ENCODE results near the gene KDM5A.

KDM5A gene

DNA sequence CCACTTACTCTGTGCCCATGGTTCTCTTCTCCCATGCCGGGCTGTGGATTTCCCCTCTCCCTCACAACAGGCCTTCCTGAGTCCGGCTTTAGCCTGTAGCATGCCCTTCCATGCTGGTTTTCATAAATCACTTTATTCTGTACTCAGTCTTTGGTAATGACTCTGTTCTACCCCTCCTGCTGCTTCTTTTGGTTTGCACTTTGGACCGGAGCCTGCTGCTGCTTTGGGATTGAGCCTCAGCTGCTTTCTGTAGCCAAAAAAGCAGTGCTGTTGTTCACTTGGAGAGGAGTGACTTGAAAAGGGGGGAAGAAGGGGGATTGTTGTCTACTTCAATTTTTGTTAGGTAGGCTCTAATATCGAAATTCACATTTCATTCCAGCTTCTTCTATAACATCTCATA is 118.0 kb downstream of the KDM5A start:
- no peak for DNase-seq

DNA sequence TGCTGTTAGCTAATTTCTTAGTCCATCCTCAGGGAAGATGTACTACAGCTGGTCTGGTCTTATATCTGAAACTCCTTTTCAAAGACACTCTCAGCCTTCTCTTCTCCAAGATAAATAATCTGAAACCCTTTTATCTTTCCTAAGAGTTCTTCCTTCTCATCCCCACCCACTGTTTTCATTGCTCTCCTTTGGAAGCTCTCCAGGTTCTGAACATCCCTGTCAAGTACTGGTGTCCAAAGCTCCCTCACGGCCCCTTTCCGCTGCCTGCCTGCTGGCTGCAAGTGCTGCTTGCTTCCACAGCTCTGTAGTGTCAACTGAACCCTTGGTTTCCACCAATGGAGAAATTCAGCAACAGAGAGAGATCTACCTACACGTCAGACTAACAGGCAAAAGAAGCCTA is 119.9 kb downstream of the KDM5A start:
- DNase-seq, result no peak

DNA sequence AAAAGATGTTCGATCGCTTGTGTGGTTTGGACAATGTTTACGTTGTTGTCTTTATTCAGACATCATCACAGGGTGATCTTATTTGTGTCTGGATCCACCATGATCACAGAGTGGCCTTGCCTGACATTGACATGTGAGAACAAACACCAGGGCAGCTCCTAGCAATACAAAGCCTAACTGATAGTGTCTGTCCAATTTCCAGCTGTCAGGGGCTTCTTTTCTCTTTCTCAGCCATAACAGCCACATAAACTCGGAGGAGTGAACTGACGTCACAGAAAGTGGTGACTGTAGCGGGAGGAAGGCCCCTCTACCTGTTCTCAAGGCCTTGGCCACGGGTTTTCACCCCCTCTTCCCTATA is 120.7 kb downstream of the KDM5A start:
- DNase-seq, result no peak

DNA sequence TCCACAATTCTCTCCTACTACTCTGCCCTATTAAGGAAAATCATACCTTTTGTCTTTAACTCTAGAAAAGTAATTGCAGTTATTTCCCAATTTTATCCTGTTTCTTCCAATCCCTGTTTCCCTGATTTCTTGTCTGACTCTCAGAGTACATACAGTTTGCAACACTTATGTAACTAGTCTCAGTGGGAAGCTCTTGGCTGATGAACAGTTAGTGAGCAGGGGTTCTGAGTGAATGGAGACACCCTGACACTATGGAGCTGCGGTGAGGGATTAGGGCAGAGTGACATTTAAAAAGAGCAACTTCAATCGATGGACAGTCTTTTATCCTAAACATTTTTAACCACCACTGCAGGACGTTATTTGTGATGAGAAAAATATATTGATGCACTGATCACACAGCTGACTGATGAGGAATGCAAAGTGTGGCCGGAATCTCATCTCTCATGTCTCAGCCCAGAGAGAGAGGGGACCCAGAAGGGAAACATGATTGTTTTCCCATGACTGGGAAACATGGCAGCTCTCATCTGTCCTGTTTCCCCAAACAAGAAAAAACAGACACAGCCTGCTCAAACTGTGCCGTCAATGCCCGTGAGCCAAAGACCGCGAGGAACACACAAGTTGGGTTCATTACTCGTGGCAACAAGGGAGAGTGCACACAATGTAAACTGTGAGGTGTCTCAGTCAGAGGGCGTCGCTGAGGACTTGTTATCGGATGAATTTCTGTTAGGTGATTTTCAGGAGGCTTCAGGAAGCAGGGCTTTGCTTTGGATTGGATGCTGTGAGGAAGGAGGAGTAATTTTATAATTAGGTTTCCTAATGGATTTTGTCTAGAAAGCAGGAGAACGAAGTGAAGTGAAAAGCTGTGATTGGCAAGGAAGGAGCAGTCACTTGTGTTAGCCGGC is 121.3 kb downstream of the KDM5A start:
- DNase-seq, result no peak

DNA sequence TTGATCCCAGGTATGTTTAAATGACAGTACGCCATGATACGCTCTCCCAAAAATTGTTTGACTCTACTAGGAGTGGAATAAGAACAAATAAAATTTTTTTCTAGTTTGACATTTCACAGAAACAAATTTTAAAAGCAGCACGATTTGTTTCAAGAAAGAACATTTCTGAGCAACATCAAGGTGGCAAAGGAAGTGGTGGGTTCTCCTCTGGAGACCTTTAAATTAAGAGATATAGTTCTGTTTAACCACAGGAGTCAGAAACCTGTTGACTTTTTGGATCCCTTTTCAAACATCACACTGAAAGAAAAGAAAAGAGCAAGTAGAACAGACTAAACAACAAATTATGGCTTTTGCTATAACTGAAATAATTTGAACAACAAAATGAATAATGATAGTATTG is 124.0 kb downstream of the KDM5A start:
- DNase-seq, result no peak

DNA sequence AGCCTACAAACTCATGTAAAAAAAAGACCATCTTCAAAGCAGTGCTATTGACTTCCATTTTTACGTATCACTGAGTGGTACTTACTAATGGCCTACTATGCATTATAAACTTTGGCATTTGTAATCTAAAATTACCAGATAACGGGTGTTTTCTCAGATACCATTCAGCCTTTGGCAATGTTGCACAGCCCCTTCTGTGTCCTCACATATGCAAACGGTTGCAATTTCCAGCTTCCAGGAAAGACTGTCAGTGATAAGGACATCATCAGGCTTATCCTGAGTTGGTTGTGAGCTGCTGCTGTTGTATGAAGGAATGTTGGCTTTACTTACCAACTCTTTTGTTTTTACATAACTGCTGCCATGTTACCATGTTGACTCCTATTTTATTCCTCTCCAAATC is 124.9 kb downstream of the KDM5A start:
- DNase-seq, result no peak

DNA sequence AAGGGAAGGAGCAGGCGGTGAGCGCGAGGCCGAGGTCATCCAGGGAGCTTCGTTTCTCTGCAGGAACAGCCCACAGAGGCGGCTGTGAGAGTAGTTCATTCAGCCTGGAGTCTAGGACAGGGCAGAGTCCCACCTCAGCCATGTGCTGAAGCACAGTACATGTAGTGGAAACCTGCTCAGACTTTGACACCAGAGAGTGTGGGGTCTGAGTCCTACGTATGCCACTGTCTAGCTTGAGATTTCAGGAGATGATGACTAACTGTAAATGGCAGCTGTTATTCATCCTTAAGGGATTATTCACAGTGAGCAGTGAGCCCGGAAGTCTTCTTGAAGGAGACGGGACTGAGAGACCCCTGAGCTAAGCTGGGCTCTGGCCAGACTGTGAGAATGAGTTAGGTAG is 125.5 kb downstream of the KDM5A start:
- no peak for DNase-seq

DNA sequence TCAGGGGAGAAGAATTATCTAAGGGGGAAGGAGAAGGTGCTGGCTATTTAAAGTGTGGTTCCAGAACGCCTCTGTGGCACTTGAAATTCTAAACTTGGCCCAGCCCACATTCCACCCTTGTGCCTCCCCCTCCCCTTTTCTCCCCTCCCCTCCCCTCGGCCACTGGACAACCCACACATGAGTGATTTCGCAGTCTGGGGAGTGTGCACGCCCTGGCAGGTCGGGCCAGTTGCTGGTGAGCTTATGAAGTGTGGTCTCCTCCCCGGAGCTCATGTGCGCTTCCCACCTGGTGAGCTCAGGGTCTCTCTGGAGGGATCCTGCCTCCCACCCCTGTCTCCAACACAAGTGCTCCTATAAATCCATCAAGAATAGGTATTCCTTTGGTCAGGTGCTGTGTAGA is 126.3 kb downstream of the KDM5A start, which contains the start of gene SLC6A13:
Gene SLC6A13, minus strand, starts transcription at position 20 of the 400 bp plus-strand sequence. CDS start 2,784 bp downstream, outside the sequence.
- DNase-seq, result no peak

DNA sequence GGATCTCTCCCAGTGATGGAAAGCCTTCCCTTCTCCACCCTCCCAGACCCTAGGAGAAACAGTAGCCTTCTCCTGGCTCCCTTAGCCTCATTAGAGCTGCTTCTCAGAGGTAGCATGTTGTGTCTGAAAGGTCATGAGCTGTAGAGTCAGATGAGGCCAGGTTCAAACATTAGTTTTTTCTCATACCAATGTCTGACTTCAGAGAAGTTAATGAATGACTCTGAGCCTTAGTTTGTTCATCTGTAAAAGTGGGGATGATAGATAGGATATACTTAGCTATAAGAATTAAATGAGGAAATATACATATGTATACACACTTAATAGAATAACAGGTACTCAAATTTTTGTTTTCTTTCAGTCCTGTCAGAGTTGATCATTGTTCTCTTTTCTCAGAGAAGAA is 127.0 kb downstream of the KDM5A start:
- DNase-seq, result no peak

DNA sequence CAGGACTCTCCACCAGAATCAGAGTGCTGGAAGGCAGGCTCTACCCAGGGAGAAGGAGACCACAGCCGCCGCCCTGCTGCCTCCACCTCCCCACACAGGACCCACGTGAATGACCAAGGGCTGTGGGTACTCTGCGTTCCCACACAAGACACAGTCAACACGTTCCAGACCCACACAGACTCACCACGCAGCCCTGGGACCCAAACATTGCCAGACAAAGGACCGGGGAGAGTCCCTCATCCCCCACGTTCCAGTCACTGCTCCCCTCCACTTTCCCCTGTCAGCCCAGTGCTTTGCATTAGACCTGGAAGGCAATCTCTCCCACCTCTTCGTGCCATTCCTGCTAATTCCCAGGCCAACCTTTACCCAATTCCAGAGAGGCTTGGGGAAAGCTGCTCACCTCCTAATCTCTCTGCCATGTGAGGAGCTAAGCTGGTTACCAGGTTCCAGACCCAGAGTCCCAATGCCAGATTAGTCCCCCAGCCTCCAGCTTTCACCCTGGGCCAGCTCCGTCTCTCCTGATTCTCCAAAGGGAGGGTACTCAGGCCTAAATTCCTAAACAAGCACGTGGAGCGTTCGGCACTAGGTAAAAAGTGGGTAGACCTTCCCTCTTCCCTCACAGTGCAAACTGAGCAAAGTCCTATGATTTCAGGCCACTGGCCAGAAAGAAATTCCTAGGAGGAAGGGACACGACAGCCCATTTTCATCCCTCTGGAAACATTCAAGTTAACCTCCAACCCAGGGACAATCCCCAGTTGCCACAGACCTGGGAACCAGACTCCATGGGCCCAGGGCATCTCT is 131.4 kb downstream of the KDM5A start:
- no peak for DNase-seq

DNA sequence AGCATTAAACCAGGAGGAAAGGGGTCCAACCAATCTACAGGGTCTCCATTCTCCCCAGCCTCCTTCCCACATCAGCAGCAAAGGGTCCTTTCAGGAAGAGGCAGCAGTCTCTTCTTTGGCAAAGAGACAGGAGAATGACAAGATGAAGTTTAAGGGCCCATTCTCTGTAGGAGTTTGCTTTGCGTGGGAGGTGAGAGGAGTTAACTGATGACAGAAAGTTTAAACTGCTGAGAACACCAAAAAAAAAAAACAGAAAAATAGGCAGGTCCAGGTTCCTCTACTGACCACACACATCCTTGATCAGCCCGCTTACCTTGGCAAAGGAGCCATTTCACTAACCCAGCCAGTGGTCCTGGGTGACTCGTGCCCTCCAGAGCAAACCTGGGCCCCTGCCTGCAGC is 132.2 kb downstream of the KDM5A start:
- no peak for DNase-seq

DNA sequence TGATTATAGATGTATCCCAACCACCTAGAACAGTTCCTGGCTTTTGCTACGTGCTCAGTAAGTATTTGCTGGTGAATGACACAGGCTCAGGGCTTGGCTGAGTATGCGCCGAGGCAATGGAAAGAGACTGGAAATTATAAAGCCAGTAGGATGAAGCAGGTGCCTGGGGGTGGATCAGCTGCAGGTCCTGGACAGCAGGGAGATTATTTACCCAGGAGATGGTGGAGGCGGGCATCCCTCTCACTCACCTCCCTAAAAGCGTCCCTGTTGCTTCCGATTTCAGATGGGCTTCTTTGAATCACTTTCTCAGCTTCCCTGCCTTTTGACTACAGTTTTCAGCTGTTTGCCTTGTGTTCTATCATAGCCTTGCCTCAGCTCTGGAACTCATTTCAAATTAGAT is 132.9 kb downstream of the KDM5A start:
- no peak for DNase-seq

DNA sequence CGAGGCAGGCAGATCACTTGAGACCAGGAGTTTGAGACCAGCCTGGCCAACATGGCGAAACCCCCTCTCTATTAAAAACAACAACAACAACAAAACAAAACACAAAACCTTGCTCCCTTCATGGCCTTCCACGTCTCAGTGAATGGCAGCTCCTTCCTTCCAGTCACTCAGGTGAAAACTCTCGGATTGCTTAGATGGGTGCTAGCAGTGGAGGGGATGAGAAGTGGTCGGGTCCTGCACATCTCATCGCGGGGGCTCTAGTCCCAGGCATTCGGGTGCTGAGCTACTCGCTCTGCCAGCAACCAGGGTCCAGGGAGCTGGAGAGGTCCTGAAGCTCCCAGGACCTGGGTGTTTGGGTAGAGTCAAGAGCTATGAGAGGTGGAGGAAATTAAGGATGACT is 134.2 kb downstream of the KDM5A start:
- no peak for DNase-seq

DNA sequence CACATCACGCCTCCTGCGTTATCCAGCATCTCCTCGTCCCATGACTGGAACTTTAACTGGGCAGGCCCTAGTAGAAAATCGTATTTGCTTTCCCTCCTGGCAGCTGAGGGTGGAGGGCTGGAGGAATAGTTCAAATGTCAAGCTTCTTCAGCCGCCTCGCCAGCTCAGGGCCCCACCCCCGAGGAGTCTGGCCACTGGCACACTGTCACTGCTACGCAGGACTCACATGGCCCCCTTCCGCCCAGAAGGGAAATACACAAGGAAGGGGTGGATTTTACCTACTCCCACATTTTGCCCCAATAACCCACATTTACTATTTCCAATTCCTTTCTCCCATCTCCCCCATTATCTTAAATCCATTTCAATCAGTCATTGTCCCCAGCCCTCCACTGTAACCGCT is 135.1 kb downstream of the KDM5A start:
- DNase-seq, result no peak

DNA sequence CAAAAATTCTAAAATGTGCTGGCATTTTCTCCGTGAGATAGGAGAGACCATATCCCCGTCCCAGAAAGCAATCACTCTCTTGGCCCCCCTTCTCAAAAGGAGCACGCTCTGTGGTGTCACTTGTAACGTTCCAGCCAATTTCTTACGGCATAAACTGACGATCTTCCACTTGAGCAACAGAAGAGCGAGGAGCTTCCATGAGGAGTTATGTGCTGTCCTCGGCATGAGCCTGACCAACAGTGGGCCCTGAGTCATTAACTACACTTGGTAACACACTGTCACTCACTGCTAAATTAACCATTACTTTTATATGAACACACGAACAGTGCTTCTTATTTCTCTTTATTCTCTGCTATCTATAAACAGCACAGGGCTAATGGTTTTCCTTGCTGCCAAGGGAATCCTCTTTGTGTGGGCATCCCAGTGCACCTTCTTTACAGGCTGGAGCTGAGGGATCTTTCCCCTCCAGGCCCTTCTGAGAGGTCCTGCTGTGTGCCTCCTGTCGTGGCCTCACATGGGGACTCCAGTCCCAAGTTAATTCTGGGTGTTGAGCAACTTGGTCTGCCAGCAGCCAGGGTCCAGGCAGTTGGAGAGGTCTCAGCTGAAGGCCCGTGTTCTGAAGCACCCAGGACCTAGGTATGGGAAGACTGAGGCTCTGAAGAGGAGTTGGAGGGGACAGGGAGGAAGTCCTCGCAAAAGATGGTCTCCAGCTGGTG is 135.8 kb downstream of the KDM5A start:
- DNase-seq, result no peak

DNA sequence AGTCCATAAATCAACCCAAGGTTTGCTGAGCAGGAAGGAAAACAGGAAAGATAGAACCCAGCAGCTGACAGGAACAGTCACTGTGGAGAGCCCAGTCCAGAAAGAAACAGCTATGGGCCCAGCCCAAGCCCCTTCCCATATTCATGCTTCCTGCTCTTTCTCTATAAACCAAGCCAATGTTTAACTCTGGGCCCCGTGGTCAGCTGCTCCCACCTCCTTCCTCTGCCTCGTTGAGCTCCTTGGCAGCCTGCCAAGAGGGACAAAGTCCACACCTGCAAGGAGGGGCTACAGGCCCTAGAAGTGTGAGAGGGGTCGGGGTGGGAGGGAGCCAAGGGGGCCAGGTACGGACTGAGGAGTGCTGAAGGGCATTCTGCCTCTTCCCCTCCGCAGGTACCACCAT is 136.5 kb downstream of the KDM5A start:
- DNase-seq, result no peak

DNA sequence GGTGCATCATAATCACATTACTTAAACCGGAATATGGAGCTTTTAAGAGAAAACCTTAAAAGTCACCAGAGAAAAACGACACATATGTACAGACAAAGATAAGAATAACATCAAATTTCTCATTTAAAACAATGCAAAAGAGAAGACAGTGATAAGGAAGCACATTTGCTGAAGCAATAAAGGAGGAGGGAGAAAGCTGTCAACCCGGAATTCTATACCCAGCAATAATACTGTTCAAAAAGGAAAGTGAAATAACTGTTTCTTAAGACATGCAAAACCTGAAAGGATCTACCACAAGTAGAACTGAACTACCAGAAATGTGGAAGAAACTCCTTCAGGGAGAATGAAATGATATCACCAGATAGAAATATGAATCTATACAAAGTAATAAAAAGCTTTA is 141.8 kb downstream of the KDM5A start:
- DNase-seq, result no peak

DNA sequence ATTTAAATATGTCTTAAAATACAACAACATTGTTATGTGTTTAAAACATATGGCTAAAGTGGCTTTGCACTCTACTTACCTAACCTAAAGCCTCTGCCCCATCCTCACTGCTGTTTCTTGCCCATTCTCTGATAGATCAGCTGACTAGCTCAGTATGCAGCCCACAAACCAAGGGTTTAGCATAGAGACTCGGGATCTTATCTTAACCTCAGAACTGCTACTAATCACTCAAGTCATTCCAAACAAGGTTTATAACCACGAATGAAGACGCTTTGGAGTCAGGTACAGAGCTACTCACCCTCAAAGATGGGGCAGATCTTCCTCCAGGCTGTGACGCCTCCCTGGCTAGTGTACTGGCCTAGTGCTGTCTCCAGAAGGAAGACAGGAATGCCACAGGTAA is 145.7 kb downstream of the KDM5A start:
- no peak for DNase-seq

DNA sequence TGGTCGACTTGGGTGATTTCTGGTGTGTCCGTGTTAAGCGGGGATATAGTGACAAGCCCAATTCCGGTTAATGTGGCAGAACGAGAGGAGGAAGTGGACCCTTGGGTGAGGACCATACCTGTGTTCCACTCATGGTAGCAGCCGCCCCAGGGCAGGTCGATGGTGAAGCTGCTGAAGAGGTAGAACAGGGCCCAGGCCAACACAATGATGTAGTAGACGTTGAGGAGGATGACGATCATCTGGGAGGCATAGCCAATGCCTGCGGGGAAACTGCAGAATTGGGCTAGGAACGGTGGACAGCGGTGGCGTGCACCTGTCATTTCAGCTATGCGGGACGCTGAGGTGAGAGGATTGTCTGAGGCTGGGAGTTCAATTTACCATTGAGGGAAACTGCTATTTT is 146.6 kb downstream of the KDM5A start:
- DNase-seq, result no peak

DNA sequence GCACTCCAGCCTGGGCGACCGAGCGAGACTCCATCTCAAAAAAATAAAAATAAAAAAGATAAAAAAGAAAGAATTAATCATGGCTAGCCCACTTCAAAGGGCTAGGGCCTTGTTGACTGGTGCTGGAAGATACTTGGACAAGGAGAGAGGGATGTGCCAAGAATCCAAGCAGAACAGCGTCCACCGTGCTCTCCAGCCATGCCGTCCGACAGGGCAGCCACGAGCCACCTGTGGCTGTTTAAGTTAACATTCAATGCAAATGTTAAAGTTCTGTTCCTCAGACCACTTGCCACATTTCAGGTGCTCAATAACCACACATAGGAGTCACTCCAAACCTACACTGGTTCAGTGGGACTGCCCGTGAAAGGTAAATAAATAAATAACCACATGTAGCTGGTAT is 147.9 kb downstream of the KDM5A start:
- DNase-seq, result no peak

DNA sequence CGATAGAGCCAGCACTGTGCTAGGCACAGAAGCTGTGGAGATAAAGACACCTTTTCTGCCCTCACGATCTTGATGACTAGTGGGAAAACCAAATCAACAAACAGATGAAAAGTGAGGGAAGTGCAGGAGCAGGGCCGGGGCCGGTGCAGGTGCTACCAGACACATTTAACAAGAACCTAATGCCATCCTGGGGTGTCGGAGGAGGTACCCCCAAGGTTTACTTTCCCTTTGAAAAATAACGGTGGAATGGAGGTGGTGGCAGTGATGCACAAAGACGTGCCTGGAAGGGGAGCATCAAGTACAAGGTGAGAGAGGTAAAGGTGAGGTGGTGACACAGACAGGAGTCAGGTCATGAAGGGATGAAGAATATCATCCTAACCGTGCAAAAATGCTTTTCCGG is 148.6 kb downstream of the KDM5A start:
- no peak for DNase-seq

DNA sequence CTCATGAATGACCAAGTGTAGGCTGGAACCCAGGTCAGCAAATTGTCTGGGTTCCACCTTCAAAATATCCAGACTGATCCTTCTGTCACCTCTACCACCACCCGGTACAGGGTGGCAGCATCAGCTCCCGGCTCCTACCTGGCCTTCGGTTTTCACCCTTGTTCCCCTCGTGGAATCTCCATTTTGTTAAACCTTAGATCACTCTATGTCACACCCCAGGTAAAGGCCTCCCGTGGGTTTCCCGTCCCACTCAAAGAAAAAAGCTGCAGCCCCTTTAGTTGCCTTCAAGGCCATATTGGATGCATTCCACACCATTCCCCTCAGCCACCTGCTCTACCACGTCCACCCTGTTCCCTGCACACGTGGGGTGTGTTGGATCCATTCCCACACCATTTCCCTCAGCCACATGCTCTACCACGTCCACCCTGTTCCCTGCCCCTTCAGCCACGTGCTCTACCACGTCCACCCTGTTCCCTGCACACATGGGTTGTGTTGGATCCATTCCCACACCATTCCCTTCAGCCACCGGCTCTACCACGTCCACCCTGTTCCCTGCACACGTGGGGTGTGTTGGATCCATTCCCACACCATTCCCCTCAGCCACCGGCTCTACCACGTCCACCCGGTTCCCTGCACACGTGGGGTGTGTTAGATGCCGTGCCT is 150.3 kb downstream of the KDM5A start:
- no peak for DNase-seq

DNA sequence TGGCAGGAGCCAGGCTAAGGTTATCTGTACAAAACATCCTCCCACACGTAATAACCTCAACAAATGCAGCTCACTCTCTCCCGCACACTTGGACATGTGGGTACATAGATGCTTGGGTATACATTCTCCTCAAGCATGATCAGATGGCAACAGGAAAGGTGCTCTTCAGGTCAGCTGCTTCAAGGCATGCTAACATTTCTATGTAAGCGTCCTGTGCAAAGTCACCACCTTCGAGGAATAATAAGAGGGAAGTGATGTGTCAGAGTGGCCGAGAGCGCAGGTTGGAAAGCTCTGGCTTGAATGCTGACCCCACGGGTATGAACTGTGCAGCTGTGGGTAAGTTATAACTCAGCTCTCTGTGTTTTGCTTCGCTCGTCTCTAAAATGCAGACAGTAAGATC is 151.0 kb downstream of the KDM5A start:
- no peak for DNase-seq
